Fibroblast of lung (primary cell): Measurements from ENCODE around the gene CHCHD1. TPM values are rescaled to one million over a fixed set of nuclear protein-coding genes. Genes with fewer than 3 reads are reported as not detected.
A peak's percentile ranks its signal among the peaks of the same experiment; 100 is the strongest.

ENCODE experiments used
- DNase-seq, 2 donors: peaks; one replicate each; pipeline versions ENCODE4 v3.0.0 to v3.0.0-alpha.2; 2010; ENCODE audit warnings: low read depth in 2 of 2
- H2AFZ ChIP-seq: 2 replicates; pipeline ENCODE4 v1.5.1; 2012; ENCODE audit warnings: low read length, control low read depth, inconsistent platforms
- H3K27ac ChIP-seq: 2 replicates; pipeline ENCODE4 v1.5.1; 2011; ENCODE audit warnings: low read length, control low read depth; ENCODE audit not compliant: insufficient read depth
- H3K27me3 ChIP-seq: 2 replicates; pipeline ENCODE4 v1.5.1; 2011; ENCODE audit warnings: mild to moderate bottlenecking, low read length; ENCODE audit not compliant: control insufficient read depth, insufficient read depth
- H3K36me3 ChIP-seq: 2 replicates; pipeline ENCODE4 v1.5.1; 2011; ENCODE audit warnings: low read length; ENCODE audit not compliant: control insufficient read depth, insufficient read depth
- H3K4me1 ChIP-seq: 2 replicates; pipeline ENCODE4 v1.5.1; 2011; ENCODE audit warnings: low read length; ENCODE audit not compliant: control insufficient read depth, insufficient read depth; ENCODE audit errors: extremely low read depth
- H3K4me2 ChIP-seq: 2 replicates; pipeline ENCODE4 v1.5.1; 2011; ENCODE audit warnings: low read length, control low read depth; ENCODE audit not compliant: insufficient read depth; ENCODE audit errors: extremely low read depth
- H3K4me3 ChIP-seq, 4 experiments: fragments of 200-600 bp in 1 of 4; sonication (generic) in 1 of 4; replicated peaks in 1 of 4; 2 replicates each; pipeline ENCODE4 v1.5.1; 2011 to 2016; ENCODE audit warnings: low read length in 4 of 4, low read depth in 3 of 4, mild to moderate bottlenecking in 3 of 4, control low read depth in 2 of 4, inconsistent platforms in 1 of 4, mixed read lengths in 1 of 4; ENCODE audit not compliant: insufficient read depth in 1 of 4; ENCODE audit errors: control extremely low read depth in 1 of 4
- H3K79me2 ChIP-seq: 2 replicates; pipeline ENCODE4 v1.5.1; 2012; ENCODE audit warnings: mild to moderate bottlenecking, low read length, inconsistent platforms; ENCODE audit not compliant: control insufficient read depth, insufficient read depth
- H3K9ac ChIP-seq: 2 replicates; pipeline ENCODE4 v1.5.1; 2011; ENCODE audit warnings: mild to moderate bottlenecking, low read length, control low read depth; ENCODE audit not compliant: insufficient read depth
- H3K9me3 ChIP-seq: 2 replicates; pipeline ENCODE4 v1.5.1; 2012; ENCODE audit warnings: low read depth, low read length; ENCODE audit not compliant: control insufficient read depth, insufficient read depth
- H4K20me1 ChIP-seq: 2 replicates; pipeline ENCODE4 v1.5.1; 2011; ENCODE audit warnings: low read length; ENCODE audit not compliant: control insufficient read depth, insufficient read depth; ENCODE audit errors: extremely low read depth
- CTCF ChIP-seq, 2 donors: IDR thresholded peaks in 1 of 2; conservative IDR thresholded peaks in 1 of 2; 1 replicate in 1 of 2; 2 replicates in 1 of 2; pipeline ENCODE4 v1.5.1; 2011 to 2012; ENCODE audit warnings: low read length in 2 of 2, control low read depth in 1 of 2, inconsistent platforms in 1 of 2, low read depth in 1 of 2, mild to moderate bottlenecking in 1 of 2
- EZH2 ChIP-seq: IDR thresholded peaks from 2 replicates; pipeline ENCODE4 v1.5.1; 2012; ENCODE audit warnings: low read length, control low read depth, mild to moderate bottlenecking; ENCODE audit errors: missing control alignments
- polyA plus RNA-seq, 2 donors: library from polyadenylated mRNA; depleted of rRNA in 1 of 2; stranded (reverse) in 1 of 2; unstranded in 1 of 2; fragments of >200 nt; gene quantifications; 2 replicates each; pipeline ENCODE4 v1.2.1, GENCODE V29; 2011 to 2012; ENCODE audit warnings: missing spikeins in 1 of 2
- total RNA-seq: library from RNA; depleted of rRNA; stranded (reverse); fragments of >200 nt; gene quantifications from 2 replicates; pipeline ENCODE4 v1.2.1, GENCODE V29; 2014

CHCHD1 gene
- total and polyA plus RNA-seq, 2 donors (not counting 1 experiment from before 2014, with no cell fraction given) = 21.3 to 31.0 TPM

GRCh38 chr10:73774637-73775036 lies 7.2 kb upstream of the CHCHD1 start:
- Histone ChIP-seq H3K4me1 (peaks cover 15% of the 10 kb centered on the region), H3K4me3 (peak overlapping the region; percentile 27 to 91 (median 66)), H3K27me3 (no peaks in the 10 kb centered on the region), H3K9ac (no peak overlapping the region), H3K9me3 (no peaks in the 10 kb centered on the region), H4K20me1 (no peaks in the 10 kb centered on the region), H3K27ac (no peak overlapping the region), H3K36me3 (peaks cover 17% of the 10 kb centered on the region), H2AFZ (no peak overlapping the region), H3K79me2 (peaks cover 41% of the 10 kb centered on the region), H3K4me2 (peak overlapping the region; percentile 100)
- peak; percentile 31 to 33 for DNase-seq
- TF ChIP-seq EZH2 (no peak), CTCF (conservative IDR thresholded peaks at IDR 0.05 in 1 of 2, IDR thresholded peaks at IDR 0.05 in 1 of 2; ENCODE audit: low read depth in 1 of 2, low read length in 2 of 2) (no peak)

GRCh38 chr10:73779018-73779417 lies 2.8 kb upstream of the CHCHD1 start:
- Histone ChIP-seq H3K36me3 (peaks cover 5% of the 10 kb centered on the region), H2AFZ (no peak overlapping the region), H3K4me3 (no peak overlapping the region), H3K27me3 (no peaks in the 10 kb centered on the region), H3K4me2 (no peak overlapping the region), H3K9me3 (no peaks in the 10 kb centered on the region), H3K4me1 (peaks cover 16% of the 10 kb centered on the region), H3K79me2 (peaks cover 69% of the 10 kb centered on the region), H3K27ac (no peak overlapping the region), H4K20me1 (no peaks in the 10 kb centered on the region), H3K9ac (no peak overlapping the region)
- no peak for DNase-seq
- no peak for TF ChIP-seq EZH2
- TF ChIP-seq CTCF (conservative IDR thresholded peaks at IDR 0.05 in 1 of 2, IDR thresholded peaks at IDR 0.05 in 1 of 2; ENCODE audit: low read depth in 1 of 2, low read length in 2 of 2) = no peak

- Histone ChIP-seq H3K4me2 (peak overlapping the region; percentile 4), H3K79me2 (peaks cover 64% of the 10 kb centered on the region), H3K27me3 (no peaks in the 10 kb centered on the region), H3K4me1 (peaks cover 11% of the 10 kb centered on the region), H3K36me3 (peaks cover 5% of the 10 kb centered on the region), H3K27ac (no peak overlapping the region), H3K4me3 (no peak overlapping the region), H3K9me3 (no peaks in the 10 kb centered on the region), H3K9ac (no peak overlapping the region), H2AFZ (no peak overlapping the region), H4K20me1 (no peaks in the 10 kb centered on the region)
- TF ChIP-seq CTCF (conservative IDR thresholded peaks at IDR 0.05 in 1 of 2, IDR thresholded peaks at IDR 0.05 in 1 of 2; ENCODE audit: low read depth in 1 of 2, low read length in 2 of 2) = no peak
- TF ChIP-seq EZH2 = no peak
- no peak for DNase-seq
Measured at GRCh38 chr10:73779539-73780197, 2.2 kb upstream of the CHCHD1 start.
